BJ (cell line): ENCODE measurements around the gene RFT1. TPM values are rescaled to one million over a fixed set of nuclear protein-coding genes. Genes with fewer than 3 reads are reported as not detected.
A peak's percentile ranks its signal among the peaks of the same experiment; 100 is the strongest.

Experiments used
- CTCF ChIA-PET: fragments of 350-600 bp; formaldehyde crosslinking; extraction: SDS; loops from one replicate; lab custom pipeline; 2021; ENCODE audit warnings: antibody characterized with exemption, inconsistent platforms; lab: Yijun Ruan, JAX
- POLR2A ChIA-PET: fragments of 300-600 bp; sonication (Branson Sonifier 250); formaldehyde crosslinking; extraction: SDS; loops from one replicate; lab custom pipeline; 2021; ENCODE audit warnings: antibody characterized with exemption; lab: Charles Lee
- DNase-seq: peaks from one replicate; pipeline ENCODE4 v3.0.0-alpha.2; 2011; ENCODE audit warnings: low read depth
- H3K27me3 ChIP-seq: 2 replicates; pipeline ENCODE4 v1.6.0; 2011; ENCODE audit warnings: low read length; ENCODE audit not compliant: control insufficient read depth, insufficient read depth
- H3K36me3 ChIP-seq: 2 replicates; pipeline ENCODE4 v1.5.1; 2011; ENCODE audit warnings: low read length; ENCODE audit not compliant: control insufficient read depth, insufficient read depth
- H3K4me3 ChIP-seq: 2 replicates; pipeline ENCODE4 v1.5.1; 2011; ENCODE audit warnings: low read depth, mild to moderate bottlenecking, control low read depth, low read length
- polyA minus RNA-seq: library from RNA; depleted of rRNA, polyadenylated mRNA; stranded (reverse); fragments of >200 nt; gene quantifications from 2 replicates; pipeline ENCODE4 v1.2.3, GENCODE V29; 2011; rRNA and poly(A)+ RNA removed
- polyA plus RNA-seq: library from polyadenylated mRNA; depleted of rRNA; stranded (reverse); fragments of >200 nt; gene quantifications from 2 replicates; pipeline ENCODE4 v1.2.3, GENCODE V29; 2011; rRNA removed
- TF ChIP-seq, protein P1 (sequence below): IDR thresholded peaks from 2 replicates; pipeline ENCODE4 v1.5.1; 2011; ENCODE audit warnings: low read depth, mild to moderate bottlenecking, control low read depth, inconsistent platforms, low read length, moderate library complexity; ENCODE audit not compliant: insufficient read depth

Gene RFT1
- 27.9 and 33.5 TPM in 2 replicates for polyA plus RNA-seq
- polyA minus RNA-seq = 38.3 and 50.3 TPM in 2 replicates

DNA sequence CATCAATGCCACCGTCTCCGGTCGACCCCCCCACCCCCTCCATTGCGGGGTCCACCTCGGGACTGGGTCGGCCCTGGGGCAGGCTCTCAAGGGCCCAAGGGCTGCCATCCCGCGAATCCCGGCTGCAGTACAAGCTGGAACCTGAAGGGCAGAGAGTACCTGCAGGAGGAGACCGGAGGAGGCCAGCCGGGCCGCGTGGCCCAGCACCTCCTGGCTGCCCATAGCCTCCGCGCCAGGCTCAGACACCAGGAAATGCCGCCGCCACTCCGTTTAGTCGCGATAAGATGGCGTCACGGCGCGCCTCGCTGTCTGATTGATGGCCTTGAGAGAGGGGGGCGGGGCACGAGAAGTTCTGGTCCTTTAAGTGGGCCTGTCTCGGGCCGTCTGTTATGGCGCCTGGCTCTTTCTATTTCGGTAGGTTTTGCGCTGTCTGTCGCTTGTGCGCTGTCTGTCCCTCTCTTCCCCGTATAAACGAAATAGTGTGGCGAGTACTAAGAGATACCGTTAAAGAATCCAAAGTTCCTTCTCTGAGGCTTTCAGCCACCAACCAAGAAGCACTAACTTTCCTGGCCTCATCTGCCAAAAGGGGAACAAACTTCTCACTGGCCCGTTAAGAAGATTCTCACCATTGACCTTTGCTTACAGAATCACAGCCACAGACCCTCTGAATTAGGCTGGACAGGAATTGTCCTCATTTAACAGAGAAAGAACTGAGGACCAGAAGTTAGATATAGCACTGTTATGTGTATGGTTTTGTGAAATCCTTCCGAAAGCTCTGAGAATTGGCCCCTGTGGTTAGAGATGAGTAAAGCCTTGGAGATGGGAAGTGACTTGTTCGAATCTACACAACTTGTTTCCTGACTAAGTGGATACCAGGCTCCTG is at the start of gene RFT1:
Gene RFT1 (minus strand): TSS at position 257 of the 883 bp plus-strand sequence. CDS start 35 bp downstream, at position 222.
- peak; percentile 64 for DNase-seq
- ChIA-PET CTCF (interaction anchor here (1.2 to 8.0 kb wide), 4 partner anchors 16 to 67 kb away, joined by 6 to 206 read pairs (median 50); no protein-coding TSS in a partner anchor), POLR2A (no interaction called here)
- Histone ChIP-seq H3K36me3 (peaks cover 2% of the 10 kb centered on the region), H3K27me3 (no peaks in the 10 kb centered on the region), H3K4me3 (peak within 1 kb of the TSS; percentile 93)
- TF ChIP-seq, protein P1, sequence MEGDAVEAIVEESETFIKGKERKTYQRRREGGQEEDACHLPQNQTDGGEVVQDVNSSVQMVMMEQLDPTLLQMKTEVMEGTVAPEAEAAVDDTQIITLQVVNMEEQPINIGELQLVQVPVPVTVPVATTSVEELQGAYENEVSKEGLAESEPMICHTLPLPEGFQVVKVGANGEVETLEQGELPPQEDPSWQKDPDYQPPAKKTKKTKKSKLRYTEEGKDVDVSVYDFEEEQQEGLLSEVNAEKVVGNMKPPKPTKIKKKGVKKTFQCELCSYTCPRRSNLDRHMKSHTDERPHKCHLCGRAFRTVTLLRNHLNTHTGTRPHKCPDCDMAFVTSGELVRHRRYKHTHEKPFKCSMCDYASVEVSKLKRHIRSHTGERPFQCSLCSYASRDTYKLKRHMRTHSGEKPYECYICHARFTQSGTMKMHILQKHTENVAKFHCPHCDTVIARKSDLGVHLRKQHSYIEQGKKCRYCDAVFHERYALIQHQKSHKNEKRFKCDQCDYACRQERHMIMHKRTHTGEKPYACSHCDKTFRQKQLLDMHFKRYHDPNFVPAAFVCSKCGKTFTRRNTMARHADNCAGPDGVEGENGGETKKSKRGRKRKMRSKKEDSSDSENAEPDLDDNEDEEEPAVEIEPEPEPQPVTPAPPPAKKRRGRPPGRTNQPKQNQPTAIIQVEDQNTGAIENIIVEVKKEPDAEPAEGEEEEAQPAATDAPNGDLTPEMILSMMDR = peak; percentile 27

- POLR2A ChIA-PET = no interaction called here
Measured at GRCh38 chr3:53179580-53179979, 49.3 kb upstream of the RFT1 start.

GRCh38 chr3:53178246-53178645 is 48.0 kb upstream of the RFT1 start:
- DNase-seq = no peak
- CTCF ChIA-PET = interaction anchor here (2.7 kb wide), 1 partner anchor 17 kb away, joined by 13 read pairs; no protein-coding TSS in a partner anchor
- POLR2A ChIA-PET = no interaction called here
- no peak overlapping the region for H3K4me3 ChIP-seq
- H3K36me3 ChIP-seq = peaks cover 26% of the 10 kb centered on the region
- H3K27me3 ChIP-seq = no peaks in the 10 kb centered on the region
- TF ChIP-seq, protein P1 = no peak

More at GRCh38 chr3:53179580-53179979, 49.3 kb upstream of the RFT1 start:
- Histone ChIP-seq H3K27me3 (no peaks in the 10 kb centered on the region), H3K4me3 (no peak overlapping the region), H3K36me3 (peaks cover 28% of the 10 kb centered on the region)
- CTCF ChIA-PET = interaction anchor here (1.3 to 2.7 kb wide), 2 partner anchors 16 to 65 kb away, joined by 3 to 13 read pairs; no protein-coding TSS in a partner anchor
- no peak for DNase-seq
- TF ChIP-seq, protein P1 = no peak

DNA sequence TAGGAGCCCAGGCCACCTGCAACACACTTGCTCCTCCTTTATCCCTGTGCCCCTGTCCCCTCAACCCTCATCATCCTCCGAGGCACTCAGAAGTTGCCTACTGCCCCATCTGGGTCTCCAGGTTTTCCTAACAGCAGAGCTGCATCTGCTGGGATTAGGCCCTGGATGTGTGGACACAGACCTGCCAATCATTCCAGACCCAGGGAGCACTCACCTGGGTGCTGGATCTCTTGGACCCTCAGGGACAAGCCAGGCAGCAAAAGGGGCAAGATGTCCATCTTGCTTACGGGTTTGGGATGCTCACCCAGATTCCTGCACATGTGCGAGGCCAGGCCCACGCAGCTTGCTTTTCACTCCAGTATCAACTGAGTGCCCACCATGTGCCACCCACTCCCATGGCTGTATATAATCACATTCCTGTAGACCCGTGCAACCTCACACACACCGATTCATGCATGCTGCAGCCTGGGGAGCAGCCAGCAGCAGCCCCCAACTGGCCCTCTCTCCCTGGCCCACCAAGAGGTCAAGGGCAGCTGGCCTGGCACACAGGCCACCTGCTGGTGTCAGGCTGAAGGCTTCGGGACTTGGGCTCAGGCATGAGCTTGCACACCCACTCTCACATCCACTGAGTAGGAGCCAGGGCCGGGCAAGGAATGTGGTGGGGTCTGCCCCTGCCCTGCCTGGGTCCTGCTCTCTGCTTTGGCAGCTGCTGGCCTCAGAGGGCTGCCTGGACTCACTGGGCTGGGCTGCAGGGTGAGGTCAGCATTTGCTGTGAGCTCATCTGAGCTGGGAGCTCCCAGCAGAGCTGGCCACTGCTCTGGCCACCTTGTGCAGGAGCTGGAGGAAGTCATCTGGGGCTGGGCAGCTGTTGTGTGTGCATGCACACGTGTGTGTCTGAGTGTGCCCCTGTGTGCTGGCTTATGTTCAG is 45.6 kb upstream of the RFT1 start:
- TF ChIP-seq, protein P1 = no peak
- no peaks in the 10 kb centered on the region for H3K27me3 ChIP-seq
- DNase-seq = no peak
- POLR2A ChIA-PET = no interaction called here
- CTCF ChIA-PET = interaction anchor here (1.0 kb wide), 1 partner anchor 20 kb away, joined by 3 read pairs; no protein-coding TSS in a partner anchor
- peaks cover 14% of the 10 kb centered on the region for H3K36me3 ChIP-seq
- no peak overlapping the region for H3K4me3 ChIP-seq
